PC-3 (cell line): Measurements from ENCODE around the gene USP21. TPM values are rescaled to one million over a fixed set of nuclear protein-coding genes. Genes with fewer than 3 reads are reported as not detected.
A peak's percentile ranks its signal among the peaks of the same experiment; 100 is the strongest.

Experiments
- ATAC-seq: fragments of 200-7000 bp; cut with Tn5 transposase; 2 replicates; pipeline ENCODE4 v1.9.1; 2020; ENCODE audit warnings: mild to moderate bottlenecking, moderate library complexity
- BruUV-seq: library from RNA; stranded (reverse); fragments of 400-500 nt; replicated peaks from 2 replicates; lab custom pipeline; 2021; lab: Mats Ljungman, UMichigan
- CTCF ChIA-PET: fragments of 300-600 bp; sonication (Branson Sonifier 250); formaldehyde crosslinking; loops from one replicate; lab custom pipeline; 2022; ENCODE audit warnings: antibody characterized with exemption; lab: Charles Lee
- POLR2A ChIA-PET: fragments of 300-600 bp; sonication (Branson Sonifier 250); formaldehyde crosslinking; loops from one replicate; lab custom pipeline; 2022; ENCODE audit warnings: antibody characterized with exemption; ENCODE audit not compliant: unreplicated experiment; lab: Charles Lee
- DNase-seq: peaks from one replicate; pipeline ENCODE4 v3.0.0-alpha.2; 2015
- H2AFZ ChIP-seq: fragments of 300-600 bp; sonication (generic); 2 replicates; pipeline ENCODE4 v1.6.0; 2016; ENCODE audit warnings: antibody characterized with exemption, low read length
- H3F3A ChIP-seq: fragments of 300-600 bp; sonication (generic); one replicate; pipeline ENCODE4 v1.6.0; 2017; ENCODE audit warnings: antibody characterized with exemption, low read length, control low read depth, mild to moderate bottlenecking; ENCODE audit not compliant: unreplicated experiment
- H3K27ac ChIP-seq: fragments of 300-600 bp; sonication (generic); 2 replicates; pipeline ENCODE4 v1.5.1; 2016; ENCODE audit warnings: mild to moderate bottlenecking, low read length
- H3K27me3 ChIP-seq: fragments of 300-600 bp; sonication (generic); 2 replicates; pipeline ENCODE4 v1.6.1; 2016; ENCODE audit warnings: low read length, mixed read lengths
- H3K36me3 ChIP-seq: fragments of 300-600 bp; sonication (generic); 2 replicates; pipeline ENCODE4 v1.6.1; 2016; ENCODE audit warnings: low read depth, mixed run types, low read length, mixed read lengths
- H3K4me1 ChIP-seq: fragments of 300-600 bp; sonication (generic); 2 replicates; pipeline ENCODE4 v1.5.1; 2016; ENCODE audit warnings: low read length; ENCODE audit not compliant: insufficient read depth
- H3K4me2 ChIP-seq: fragments of 300-600 bp; sonication (generic); 2 replicates; pipeline ENCODE4 v1.6.0; 2016; ENCODE audit warnings: low read length
- H3K4me3 ChIP-seq: fragments of 300-600 bp; sonication (generic); 2 replicates; pipeline ENCODE4 v1.5.1; 2016; ENCODE audit warnings: mild to moderate bottlenecking, low read length, mixed read lengths
- H3K79me2 ChIP-seq: fragments of 300-600 bp; sonication (generic); 2 replicates; pipeline ENCODE4 v1.6.1; 2017; ENCODE audit warnings: low read length, mixed read lengths
- H3K9ac ChIP-seq: fragments of 300-600 bp; sonication (generic); 2 replicates; pipeline ENCODE4 v1.6.0; 2016; ENCODE audit warnings: mild to moderate bottlenecking, low read length
- H3K9me2 ChIP-seq: fragments of 300-600 bp; sonication (generic); replicated peaks from 2 replicates; pipeline ENCODE4 v1.6.1; 2016; ENCODE audit warnings: mixed run types, low read length, mixed read lengths
- H3K9me3 ChIP-seq: fragments of 300-600 bp; sonication (generic); 2 replicates; pipeline ENCODE4 v1.6.1; 2016; ENCODE audit warnings: low read length, mixed read lengths
- H4K20me1 ChIP-seq: fragments of 300-600 bp; sonication (generic); 2 replicates; pipeline ENCODE4 v1.6.1; 2016; ENCODE audit warnings: low read length, mixed read lengths
- CTCF ChIP-seq: fragments of 300-600 bp; sonication (generic); conservative IDR thresholded peaks from 2 replicates; pipeline ENCODE4 v1.5.1; 2017; ENCODE audit warnings: antibody characterized with exemption, low read depth, mild to moderate bottlenecking, low read length
- EZH2 ChIP-seq: fragments of 300-600 bp; sonication (generic); IDR thresholded peaks from one replicate; pipeline ENCODE4 v1.6.1; 2017; ENCODE audit warnings: antibody characterized with exemption, mild to moderate bottlenecking, low read length; ENCODE audit not compliant: unreplicated experiment
- EZH2phosphoT487 ChIP-seq: fragments of 300-600 bp; sonication (generic); IDR thresholded peaks from 2 replicates; pipeline ENCODE4 v1.6.1; 2018; ENCODE audit warnings: mild to moderate bottlenecking, antibody characterized with exemption, low read length, borderline replicate concordance
- intact Hi-C: fragments of 100-400 bp; cut with micrococcal nuclease; formaldehyde crosslinking; loops from 2 replicates; pipeline ENCODE4 v1.9.0; 2023
- total RNA-seq: library from RNA; depleted of rRNA; stranded (reverse); fragments of >200 nt; gene quantifications from 2 replicates; pipeline ENCODE4 v1.2.3, GENCODE V29; 2014

Gene USP21
- total RNA-seq, 1 experiment from 2014 or later, result 20.6 TPM

- intact Hi-C loops, result no loop called here
- Histone ChIP-seq H3K27ac (peak within 1 kb of the TSS; percentile 70), H3K79me2 (peaks cover 7% of the 10 kb centered on the region; the same call in 1 of the 2 replicates), H2AFZ (peak within 1 kb of the TSS; percentile 88), H3K4me2 (peak within 1 kb of the TSS; percentile 92), H3K4me3 (peak within 1 kb of the TSS; percentile 75), H3K36me3 (peaks cover 12% of the 10 kb centered on the region; the same call in 1 of the 2 replicates), H3K27me3 (no peaks in the 10 kb centered on the region), H3K9me2 (no peaks in the 10 kb centered on the region), H4K20me1 (no peaks in the 10 kb centered on the region), H3K9me3 (no peaks in the 10 kb centered on the region), H3K9ac (peak within 1 kb of the TSS; percentile 71), H3F3A (peaks cover 10% of the 10 kb centered on the region), H3K4me1 (peaks cover 19% of the 10 kb centered on the region)
- POLR2A ChIA-PET, result interaction anchor here (0.5 to 1.0 kb wide), 4 partner anchors 48 to 1925 kb away, joined by 3 to 6 read pairs (median 4); partner anchors contain the start of genes IGSF8, NIT1 and PFDN2
- TF ChIP-seq CTCF (peak; percentile 72), EZH2phosphoT487 (no peak), EZH2 (no peak)
- DNase-seq, result peak; percentile 99
- CTCF ChIA-PET, result interaction anchor here (0.8 to 1.6 kb wide), 6 partner anchors 11 to 216 kb away, joined by 3 to 5 read pairs (median 4); partner anchors contain the start of genes B4GALT3, TOMM40L and UFC1
- TSS peak; percentile 83 for BruUV-seq
- peak; percentile 91 for ATAC-seq
Measured at GRCh38 chr1:161165742-161166668, 6.7 kb downstream of the USP21 start, which contains the start of gene PPOX. Gene PPOX, plus strand, starts transcription at chr1:161166426. Its CDS starts 422 bp downstream, at chr1:161166848.

- no peaks in the 10 kb centered on the region for H3K27me3 ChIP-seq
- H3K9me2 ChIP-seq, result no peaks in the 10 kb centered on the region
- BruUV-seq, result TSS peak; percentile 45
- H3K36me3 ChIP-seq, result peaks cover 21% of the 10 kb centered on the region; the same call in 1 of the 2 replicates
- H3K9ac ChIP-seq, result peak overlapping the region; percentile 71
- no peaks in the 10 kb centered on the region for H4K20me1 ChIP-seq
- TF ChIP-seq EZH2phosphoT487, result no peak
- TF ChIP-seq EZH2, result no peak
- no peak for TF ChIP-seq CTCF
- H3F3A ChIP-seq, result peaks cover 10% of the 10 kb centered on the region
- ATAC-seq (peak; percentile 13), DNase-seq (no peak)
- peak overlapping the region; percentile 88 for H2AFZ ChIP-seq
- CTCF ChIA-PET, result interaction anchor here (0.6 to 1.2 kb wide), 5 partner anchors 10 to 208 kb away, joined by 3 to 5 read pairs (median 3); partner anchors contain the start of genes B4GALT3 and TOMM40L
- intact Hi-C loops, result no loop called here
- peaks cover 19% of the 10 kb centered on the region for H3K4me1 ChIP-seq
- no peaks in the 10 kb centered on the region for H3K9me3 ChIP-seq
- no peaks in the 10 kb centered on the region for H3K79me2 ChIP-seq
- POLR2A ChIA-PET, result interaction anchor here (0.5 kb wide), 1 partner anchor 104 kb away, joined by 7 read pairs; no protein-coding TSS in a partner anchor
- peak overlapping the region; percentile 34 for H3K27ac ChIP-seq
- H3K4me3 ChIP-seq, result peak overlapping the region; percentile 75
- peak overlapping the region; percentile 92 for H3K4me2 ChIP-seq
Measured at GRCh38 chr1:161166669-161167548, 7.6 kb downstream of the USP21 start.
